ENCODE measurements around the gene LRGUK.
"Not testable (repeated sequence)": the region's sequence is repeated elsewhere in the genome, so short reads cannot be mapped to it uniquely, and the experiment has no call there.

The LRGUK gene

DNA sequence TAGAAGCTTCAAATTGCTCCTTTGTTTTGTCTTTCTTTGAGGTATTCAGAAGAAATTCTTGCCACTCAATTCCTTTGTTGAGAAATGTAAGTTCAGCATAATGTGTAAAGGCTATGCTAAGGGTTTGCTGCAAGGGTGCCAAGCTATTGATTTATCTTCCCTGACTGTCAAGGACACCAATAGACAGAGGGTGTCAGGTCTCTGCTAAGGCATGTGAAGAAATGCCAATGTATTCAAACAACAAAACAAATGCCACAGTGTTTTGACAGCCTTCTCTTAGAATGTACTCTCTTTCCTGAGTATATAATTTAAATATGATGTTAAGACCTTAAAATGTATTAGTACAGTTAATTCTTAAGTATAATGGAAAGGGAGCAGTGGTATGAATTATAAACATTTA, 62.4 kb downstream of the LRGUK start:
- DNase-seq: no peak

DNA sequence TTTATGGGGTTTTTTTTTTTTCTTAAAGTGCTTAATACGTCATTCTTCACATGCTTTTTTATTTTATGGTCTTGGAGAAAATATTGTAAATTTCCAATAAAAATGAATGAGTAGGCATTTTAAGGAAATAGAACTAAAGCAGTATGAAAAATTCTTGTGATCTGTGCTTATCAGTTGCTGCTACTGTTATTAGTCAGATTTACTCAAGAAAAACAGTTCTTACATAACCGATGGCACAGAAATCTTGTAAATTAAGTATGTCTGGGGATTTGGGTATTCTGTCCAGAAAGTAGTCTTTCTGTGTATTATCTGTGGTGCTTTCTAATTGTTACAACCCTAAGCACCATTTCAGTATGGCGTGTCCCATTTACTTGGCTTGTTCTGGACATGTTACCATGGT, 64.7 kb downstream of the LRGUK start:
- DNase-seq: no peak

DNA sequence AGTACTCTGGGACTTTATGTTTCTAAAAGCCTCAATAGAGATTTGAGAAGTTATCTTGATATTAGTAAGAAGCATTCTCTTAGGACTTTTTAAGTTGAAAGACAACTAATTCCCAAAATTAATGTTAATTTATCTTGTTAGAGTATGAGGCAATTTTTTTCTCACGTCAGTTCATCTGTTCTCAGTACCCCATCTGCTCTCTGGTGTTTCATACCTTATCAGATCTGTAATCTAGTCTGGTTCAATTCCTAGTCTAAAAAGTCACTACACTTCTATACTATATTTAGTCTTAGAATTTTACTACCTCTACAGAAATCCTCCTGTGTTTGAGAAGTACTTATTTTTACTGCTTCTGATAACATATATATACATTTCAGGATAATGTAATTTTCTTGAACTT, 66.1 kb downstream of the LRGUK start:
- DNase-seq: no peak

DNA sequence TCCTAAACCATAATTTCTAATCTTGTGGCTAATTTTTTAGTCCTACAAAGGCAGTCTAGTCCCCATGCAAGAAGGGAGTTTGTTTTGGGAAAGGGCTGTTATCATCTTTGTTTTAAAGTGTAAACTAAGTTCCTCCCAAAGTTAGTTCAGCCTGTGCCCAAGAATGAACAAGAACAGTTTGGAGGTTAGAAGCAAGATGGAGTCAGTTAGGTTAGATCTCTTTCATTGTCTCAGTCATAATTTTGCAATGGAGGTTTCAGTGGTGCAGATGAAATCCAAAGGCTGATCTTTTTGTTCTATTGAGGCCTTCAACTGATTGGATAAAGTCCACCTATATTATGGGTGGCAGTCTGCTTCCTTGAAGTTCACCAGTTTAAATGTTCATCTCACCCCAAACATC, 68.1 kb downstream of the LRGUK start:
- no peak for DNase-seq

DNA sequence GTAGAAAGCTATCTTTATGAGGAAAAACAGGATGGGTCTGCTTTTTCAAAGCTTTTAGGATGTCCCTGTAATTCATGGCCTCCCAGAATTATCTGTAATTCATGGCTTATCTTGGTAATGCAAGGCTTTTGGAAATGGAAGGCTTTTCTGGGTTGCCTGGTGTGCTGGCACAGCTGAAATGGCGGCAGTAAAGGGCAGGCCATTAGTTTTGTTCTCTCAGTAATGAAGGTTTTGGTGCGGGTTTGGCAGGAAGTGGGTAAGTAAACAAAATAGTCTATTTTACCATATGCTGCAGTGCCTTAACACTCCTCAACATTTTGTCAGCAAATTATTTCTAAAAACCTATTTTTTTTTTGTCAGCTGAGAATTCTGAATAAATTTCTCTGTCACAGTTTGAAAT, 69.3 kb downstream of the LRGUK start:
- no peak for DNase-seq

DNA sequence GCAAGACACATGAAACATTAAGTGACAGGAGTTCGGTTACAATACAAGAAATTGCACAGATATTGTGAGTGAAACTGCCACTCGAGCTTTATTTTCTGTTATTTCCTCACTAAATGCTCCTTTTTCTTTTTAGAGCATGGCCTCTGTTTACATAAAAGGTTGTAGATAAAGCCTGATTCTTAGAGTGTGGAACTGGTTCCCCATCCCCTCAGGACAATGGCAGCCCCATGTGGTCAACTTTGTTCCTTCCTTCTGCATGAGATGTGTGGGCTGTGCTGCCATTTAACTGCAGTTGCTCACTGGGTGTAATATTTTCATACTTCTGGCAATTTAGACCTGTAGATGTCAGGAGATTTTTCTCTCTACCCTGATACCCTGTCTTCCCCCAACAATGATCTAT, 70.2 kb downstream of the LRGUK start:
- no peak for DNase-seq

DNA sequence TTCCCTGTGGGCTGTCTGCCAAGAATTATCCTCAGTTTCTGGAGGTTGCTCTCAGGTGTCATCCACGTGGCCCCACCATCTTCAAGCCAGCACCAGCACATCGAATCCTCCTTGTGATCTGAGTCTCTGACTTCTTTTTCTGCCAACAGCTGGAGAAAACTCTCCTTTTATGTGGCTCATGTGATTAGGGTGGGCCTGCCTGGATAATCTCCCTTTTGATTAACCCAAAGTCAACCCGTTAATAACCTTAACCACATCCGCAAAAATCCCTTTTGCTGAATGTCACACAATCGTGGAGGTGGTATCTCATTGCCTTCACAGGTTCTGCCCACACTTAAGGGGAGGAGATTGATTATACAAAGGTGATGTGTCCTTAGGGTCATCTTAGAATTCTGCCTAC, 73.8 kb downstream of the LRGUK start:
- no peak for DNase-seq

DNA sequence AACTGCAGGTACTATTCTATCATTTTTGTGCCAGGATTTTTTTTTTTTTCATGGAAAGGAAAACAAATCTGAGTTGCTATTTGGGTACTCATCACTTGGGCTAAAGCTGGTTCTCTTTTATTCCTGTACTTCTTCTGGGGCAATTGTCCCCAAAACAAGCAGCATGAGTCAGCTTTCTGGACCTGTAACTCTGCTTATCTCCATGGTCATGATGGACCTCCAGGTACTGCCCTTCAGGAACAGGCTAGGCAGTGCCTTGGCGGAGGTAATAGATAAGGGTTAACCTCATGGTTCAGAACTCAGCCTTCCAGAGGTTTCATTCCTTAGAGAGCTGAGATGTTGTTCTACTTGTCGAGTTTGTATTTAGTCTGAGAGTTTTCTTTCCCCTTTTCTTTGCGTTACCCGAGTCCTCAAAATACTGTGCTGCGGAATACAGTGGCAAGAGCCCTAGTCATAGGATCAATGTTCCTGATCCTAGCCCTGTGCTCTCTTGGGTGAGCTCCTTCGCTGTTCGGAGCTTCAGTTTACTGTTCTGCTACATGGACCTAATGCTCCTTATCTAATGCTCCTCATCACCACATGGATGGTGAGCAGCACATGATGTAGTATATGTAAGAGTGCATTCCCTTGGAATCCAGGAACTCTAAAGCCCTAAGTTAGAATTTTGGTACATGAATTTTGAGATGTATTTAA, 74.6 kb downstream of the LRGUK start:
- DNase-seq: no peak

DNA sequence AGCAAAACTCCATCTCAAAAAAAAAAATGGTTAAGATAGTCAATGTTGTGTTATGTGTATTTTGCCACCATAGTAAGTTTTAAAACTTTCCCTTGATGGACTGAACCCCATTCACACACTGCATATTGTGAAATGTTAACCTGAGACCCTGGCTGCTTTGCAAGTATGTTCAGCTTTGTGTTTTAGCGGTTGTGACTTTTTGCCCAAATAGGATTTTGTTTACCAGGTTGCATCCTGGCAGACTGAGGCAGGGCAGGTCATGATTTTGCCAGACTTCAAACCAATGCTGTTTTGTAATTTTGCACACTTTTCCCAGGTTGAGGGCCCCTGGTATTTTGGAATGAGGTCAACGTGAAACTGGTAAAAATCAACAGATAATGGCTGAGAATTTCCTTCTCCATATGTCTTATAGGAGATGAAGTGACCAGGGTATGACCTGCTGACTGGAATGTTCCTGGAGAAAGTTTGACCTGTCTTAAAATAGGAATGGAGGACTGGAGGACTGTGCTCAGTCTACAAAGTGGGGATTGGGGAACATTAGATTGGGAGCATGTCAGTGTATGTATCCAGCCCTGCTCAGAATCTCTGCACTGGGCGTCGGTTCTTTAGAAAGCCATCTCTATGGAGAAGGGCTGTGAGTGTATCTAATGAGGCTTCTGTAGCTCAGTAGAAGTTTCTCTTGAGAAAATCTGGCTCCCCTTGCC, 76.2 kb downstream of the LRGUK start:
- DNase-seq: no peak

DNA sequence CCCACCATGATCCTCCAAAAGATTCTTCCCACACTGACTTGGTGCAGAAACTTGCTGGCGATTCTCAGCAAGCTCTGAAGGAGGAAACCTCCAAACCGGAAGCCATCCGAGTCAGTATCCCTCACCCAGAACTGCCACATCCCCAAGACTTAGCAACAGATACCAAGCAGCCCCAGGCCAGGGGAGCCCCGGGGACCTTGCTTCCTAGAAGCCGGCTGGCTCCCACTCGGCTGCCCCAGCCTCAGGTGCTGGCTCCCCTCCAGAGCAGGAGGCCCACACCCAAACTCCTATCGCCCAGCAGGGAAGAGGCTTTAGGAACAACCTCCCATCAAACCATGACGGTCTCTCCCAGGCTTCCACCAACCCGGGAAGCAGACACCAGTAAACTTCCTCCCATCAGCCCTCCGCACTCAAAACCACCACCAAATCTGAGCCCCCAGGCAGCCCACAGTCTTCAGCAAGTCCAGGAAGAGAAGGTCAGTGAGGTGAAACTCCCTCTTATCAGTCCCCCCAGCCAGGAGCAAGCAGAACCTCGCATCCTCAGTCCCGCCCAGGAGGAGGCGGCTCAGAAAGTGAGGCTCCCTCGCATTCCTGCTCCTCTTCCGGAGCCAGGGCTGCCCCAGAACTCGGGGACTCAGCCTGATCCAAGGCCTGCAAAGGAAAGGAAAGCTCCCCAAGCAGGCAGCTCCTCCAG, 82.3 kb downstream of the LRGUK start:
- no peak for DNase-seq

DNA sequence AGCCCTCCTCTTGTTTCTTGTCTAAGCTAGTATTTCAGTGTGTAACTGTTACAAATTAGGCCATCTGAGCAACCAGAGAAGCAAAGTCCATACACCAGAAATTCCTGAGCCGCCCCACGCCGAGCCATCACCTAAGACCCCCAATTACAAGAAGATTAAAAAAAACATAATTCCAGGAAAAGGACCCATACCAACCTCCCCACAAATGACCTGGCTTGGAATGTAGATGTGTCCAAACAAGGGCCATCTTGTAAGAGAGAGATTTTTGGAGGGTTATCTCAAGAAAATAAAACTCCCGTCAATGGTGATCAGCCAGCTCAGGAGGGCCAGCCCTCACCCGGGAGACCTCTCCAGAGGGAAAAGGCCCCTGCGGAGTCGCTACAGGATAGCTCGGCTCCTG, 83.1 kb downstream of the LRGUK start:
- no peak for DNase-seq

DNA sequence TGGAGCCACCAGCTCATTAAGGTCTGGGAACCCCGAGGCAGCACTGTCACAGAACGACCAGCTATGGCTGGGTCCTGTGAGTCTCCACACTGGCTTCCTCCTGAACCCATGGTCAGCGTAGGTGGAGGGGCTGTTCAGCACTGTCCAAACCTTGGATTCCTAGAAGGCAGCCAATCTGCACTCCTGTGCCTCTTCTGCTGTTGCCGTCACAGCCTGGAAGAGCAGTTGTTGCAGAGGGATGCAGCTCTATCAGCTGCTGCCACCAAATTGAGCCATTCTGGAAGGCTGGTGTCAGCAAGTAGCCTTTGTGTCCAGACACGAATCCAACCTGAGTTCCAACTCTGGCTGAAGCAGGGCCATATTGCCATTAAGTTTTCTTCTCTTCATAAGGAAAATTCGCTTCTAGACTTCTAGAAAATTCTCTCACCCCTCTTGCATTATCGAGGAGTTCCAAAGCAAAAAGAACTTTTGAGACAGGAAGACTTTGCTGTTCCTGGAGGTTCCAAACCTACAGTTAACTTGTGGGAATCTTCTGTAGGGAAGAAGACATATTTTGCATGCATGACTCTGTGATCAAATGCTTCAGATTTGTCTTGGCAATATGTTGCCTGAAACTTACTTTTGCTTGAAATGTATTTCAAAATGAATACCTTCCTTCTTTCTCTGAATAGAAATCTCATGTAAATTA, 84.0 kb downstream of the LRGUK start:
- DNase-seq: no peak

DNA sequence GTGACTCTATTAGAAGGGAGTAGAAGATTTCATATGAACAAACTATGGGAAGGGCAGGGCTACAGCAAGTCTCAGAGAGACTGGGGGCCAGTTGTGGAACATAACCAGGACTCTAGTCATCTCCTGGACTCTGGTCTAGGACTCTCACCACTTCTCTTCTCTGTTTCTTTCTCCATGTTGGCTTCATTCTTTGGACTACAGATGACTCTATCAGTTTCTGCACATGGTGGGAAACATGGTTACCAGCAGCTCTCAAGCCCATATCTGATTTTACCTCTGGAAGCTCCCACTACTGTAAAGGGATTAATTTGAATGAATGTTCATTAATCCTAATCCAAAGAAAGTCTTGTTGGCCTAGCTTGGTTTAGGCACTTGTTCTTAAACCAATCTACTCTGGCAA, 84.7 kb downstream of the LRGUK start:
- DNase-seq: no peak

DNA sequence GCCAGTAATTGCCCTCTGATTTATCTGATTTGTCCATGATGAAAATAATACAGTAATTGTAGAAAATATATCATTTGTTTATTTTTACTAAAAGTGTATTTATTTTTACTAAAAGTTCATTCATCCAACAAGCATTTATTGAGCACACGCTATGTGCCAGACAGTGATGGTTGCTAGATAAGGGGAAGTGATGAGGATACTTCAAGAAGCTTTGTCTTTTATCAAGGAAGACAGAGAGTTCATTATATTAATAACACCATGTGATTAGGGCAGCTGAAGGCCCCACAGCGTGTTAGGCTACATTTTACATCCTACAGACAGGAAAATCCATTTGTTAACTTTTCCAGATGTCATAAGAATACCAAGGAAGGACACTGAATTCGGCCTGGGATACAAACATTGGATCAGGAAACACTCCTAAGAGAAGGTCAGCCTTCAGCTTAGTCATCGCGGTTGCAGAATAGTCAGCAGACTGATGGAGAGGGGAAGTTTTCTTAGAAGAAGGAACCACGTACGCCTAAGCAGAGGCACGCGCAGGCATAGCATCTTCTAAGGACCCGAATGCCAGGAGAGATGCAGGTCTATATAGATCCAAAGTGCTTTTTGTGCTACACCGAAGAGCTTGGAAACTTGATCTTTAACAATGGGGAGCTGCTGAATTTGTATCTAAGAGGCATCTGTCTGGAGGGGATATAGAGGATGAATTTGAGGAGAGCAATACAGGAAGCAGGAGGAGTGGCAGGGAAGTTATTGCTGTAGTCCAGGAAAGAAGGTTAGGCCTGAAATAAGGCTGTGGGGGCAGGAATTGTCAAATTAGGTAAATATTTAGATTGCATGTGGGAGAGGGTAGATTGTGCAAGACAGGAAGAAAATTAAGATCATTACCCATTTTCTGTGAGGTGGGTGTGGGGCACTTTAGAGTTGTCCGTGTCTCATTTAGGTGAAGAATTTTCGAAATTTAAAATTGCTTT, 85.7 kb downstream of the LRGUK start:
- peak in 1 of 2 donors; percentile 36 for DNase-seq

DNA sequence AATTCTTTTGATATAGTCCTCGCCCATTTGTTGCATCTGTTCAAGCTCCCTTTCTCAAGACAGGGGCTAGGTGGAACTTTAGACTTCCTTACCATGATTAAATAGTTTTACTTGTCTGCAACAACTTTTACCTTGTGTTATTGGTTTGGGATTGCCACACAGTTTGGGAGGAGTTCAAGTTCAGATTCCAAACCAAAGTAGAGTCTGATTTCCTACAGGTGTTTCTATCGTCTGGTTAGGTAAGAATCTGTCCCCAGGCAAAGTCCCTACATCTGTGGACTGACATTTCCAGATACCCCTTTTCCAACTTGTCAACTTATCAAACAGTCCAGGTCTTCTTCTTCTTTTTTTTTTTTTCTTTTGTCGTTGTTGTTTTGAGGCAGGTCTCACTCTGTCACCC, 93.1 kb downstream of the LRGUK start:
- DNase-seq: no peak

DNA sequence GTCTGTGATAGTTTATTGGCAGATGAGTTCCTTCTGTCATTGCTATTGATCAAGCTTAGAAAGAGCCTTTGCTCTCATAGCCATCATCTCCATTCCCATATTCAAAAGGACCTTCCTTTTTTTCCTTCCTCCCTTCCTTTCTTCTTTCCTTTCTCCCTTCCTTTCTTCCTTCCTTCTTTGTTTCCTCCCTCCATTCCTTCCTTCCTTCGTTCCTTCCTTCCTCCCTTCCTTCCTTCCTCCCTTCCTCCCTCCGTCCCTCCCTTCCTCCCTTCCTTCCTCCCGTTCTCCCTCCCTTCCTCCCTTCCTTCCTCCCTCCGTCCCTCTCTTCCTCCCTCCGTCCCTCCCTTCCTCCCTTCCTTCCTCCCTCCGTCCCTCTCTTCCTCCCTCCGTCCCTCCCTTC, 104.2 kb downstream of the LRGUK start:
- not testable (repeated sequence) for DNase-seq

DNA sequence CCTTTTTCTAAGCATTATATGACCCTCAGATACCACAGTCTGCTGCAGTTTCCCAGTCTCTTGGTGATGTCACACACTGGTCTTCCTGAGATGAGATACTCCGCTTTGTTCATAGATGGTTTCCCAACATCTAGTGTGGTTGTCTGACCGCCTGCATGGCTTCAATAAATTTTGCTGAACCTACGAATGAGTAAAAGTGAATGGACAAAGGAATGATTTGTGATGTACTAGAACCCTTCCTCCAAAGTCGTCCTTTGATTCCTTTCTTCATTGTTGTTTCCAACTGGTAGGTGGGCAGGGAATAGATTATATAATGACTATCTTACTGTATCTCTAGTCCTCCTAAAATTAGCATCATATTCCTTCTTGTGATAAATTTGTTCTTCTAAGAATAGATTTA, 107.1 kb downstream of the LRGUK start:
- DNase-seq: no peak

DNA sequence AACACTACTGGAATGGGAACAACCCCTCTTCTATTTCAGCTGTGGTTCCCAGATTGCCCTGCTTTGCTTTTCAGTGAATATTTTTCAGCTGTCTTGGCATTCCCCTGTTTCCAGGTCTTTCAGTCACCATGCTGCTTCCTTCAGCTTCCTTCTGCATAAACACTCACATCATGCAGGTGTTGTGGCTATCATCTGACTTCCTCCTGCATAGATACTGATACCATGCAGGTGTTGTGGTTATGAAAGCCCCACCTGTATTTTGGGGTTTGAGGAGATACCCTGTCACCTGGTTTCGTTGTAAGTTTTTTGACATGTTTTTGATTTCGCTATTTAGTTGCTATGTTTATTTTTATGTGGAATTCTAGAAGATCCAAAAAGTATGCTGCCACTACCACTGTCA, 118.1 kb downstream of the LRGUK start:
- DNase-seq: no peak

DNA sequence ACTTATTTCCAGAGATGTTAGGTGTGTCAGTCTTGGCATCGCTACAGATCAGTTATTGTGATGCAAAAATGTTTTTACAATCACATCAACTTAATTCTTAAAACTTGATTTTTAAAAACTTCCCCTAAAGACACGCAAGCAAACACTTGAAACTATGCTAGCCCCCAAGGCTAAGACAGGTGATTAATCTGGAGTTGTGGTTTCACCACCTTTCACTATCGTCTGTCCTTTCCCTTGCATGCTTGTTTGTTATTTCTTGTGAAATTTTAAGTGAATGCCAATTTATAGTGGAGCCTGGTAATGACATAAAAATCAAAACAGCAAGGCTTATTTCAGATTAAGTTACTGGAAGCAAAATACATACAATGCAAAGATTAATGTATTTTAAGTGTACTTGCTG, 119.2 kb downstream of the LRGUK start:
- no peak for DNase-seq

DNA sequence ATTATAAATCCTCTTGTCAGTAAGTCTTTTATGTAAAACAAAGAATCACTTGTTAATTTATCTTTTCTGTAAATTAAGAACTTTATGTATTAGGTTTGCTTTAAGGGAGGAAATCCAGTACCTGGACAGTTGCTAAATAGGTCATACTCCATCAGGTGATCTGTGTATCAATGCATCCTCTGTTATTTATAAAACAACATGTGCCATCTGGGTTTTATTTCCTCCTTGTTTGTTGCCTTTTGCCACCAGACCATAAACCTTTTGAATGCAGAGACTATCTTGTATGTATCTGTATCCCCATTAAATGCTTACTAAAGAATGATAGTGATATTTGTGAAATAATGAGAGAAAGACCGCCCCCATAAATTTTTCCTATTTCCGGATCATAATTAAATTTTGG, 119.6 kb downstream of the LRGUK start:
- no peak for DNase-seq

DNA sequence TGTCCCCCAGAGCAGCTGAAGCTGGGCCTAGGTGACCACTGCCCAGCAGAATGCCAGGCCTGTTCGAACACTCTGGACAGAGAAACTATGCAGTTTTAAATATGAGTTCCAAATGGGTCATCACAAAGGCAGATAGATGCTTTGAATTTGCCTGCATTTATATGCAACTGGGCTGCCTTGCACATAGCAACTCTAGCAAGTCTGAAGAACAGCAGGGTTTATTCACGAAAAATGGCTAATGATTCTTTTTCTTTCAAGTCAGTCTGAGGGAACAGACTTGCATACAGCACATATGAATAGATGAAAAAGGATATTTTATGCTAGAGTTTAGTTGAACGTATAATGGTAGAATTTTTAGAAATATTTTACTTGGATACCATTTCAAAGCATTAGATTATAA, 121.1 kb downstream of the LRGUK start:
- DNase-seq: no peak

DNA sequence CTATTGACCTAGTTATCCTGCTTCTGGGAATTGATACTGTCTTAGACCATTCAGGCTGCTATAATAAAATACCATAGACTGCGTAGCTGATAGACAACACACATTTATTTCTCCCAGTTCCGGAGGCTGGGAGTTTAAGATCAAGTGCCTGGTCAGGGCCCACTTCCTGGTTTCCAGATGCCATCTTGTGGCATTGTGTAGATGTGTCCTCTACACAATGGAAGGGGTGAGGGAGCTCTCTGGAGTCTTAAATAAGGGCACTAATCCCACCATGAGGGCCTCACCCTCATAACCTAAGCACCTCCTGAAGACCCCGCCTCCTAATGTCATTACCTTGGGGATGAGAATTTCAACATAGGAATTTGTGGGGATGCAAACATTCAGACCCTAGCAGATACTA, 127.2 kb downstream of the LRGUK start:
- DNase-seq: no peak

DNA sequence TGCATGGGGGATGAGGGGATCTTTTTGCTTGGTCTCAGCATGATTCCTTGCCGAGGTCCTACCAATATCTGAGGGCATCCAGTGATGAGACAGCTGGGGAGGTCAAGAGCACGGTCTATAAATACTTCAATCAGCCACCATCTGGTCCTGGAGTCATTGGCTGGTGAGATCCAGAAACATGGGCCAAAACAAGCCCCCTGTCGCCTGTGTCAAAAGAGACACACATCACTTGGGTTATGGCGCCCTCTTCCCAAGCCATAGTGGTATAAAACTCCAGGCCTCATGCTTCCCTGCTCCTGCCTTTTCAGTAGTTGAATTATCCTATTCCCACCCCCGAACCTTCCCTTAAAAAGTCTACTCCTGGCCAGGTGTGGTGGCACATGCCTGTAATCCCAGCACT, 128.7 kb downstream of the LRGUK start:
- no peak for DNase-seq
